Prostate gland (tissue), 2 donors: Measurements from ENCODE around the gene NAPB. TPM values are rescaled to one million over a fixed set of nuclear protein-coding genes. Genes with fewer than 3 reads are reported as not detected.

Experiments
- DNase-seq: peaks from one replicate; pipeline ENCODE4 v3.0.0-alpha.2; 2019; ENCODE audit warnings: low spot score
- H3K27ac ChIP-seq, 2 donors: fragments of 200-600 bp; sonication (generic); 2 replicates each; pipeline ENCODE4 v1.5.1; 2017 to 2019
- H3K27me3 ChIP-seq: fragments of 200-600 bp; sonication (generic); replicated peaks from 2 replicates; pipeline ENCODE4 v1.5.1; 2019; ENCODE audit not compliant: insufficient read depth
- H3K36me3 ChIP-seq, 2 donors: fragments of 200-600 bp; sonication (generic); 1 replicate in 1 of 2; 2 replicates in 1 of 2; pipeline versions ENCODE4 v1.5.1 to v1.8.1; 2017 to 2019
- H3K4me1 ChIP-seq: fragments of 200-600 bp; sonication (generic); replicated peaks from 2 replicates; pipeline ENCODE4 v1.5.1; 2019
- H3K4me3 ChIP-seq, 2 donors: fragments of 200-600 bp; sonication (generic); 2 replicates each; pipeline ENCODE4 v1.5.1; 2017 to 2019
- H3K9me3 ChIP-seq: fragments of 200-600 bp; sonication (generic); 2 replicates; pipeline ENCODE4 v1.5.1; 2017
- POLR2A ChIP-seq: fragments of 450-650 bp; IDR thresholded peaks from one replicate; pipeline ENCODE4 v1.6.1; 2016; ENCODE audit warnings: antibody characterized with exemption, mild to moderate bottlenecking
- POLR2AphosphoS5 ChIP-seq: sonication (generic); formaldehyde crosslinking; IDR thresholded peaks from one replicate; pipeline ENCODE4 v1.6.1; 2017; ENCODE audit warnings: antibody characterized with exemption
- WGBS: methylation state at CpG from one replicate; pipeline ENCODE4 v1.1.5; 2018; 5-methylcytosine and 5-hydroxymethylcytosine counted together
- intact Hi-C: fragments of 100-400 bp; cut with DNase I; formaldehyde crosslinking; loops from one replicate; pipeline ENCODE4 v1.14.2; 2022
- total RNA-seq, 2 donors: library from RNA; depleted of rRNA; stranded (reverse); fragments of >200 nt; gene quantifications; one replicate each; pipeline ENCODE4 v1.1.0, GENCODE V29; 2016
- TF ChIP-seq, protein P1 (sequence below), 4 experiments: fragments of 200-600 bp in 2 of 4; fragments of 450-650 bp in 2 of 4; sonication (generic) in 2 of 4; IDR thresholded peaks; 1 replicate in 3 of 4; 2 replicates in 1 of 4; pipeline ENCODE4 v1.5.1; 2016 to 2019; ENCODE audit warnings: antibody characterized with exemption in 4 of 4, mild to moderate bottlenecking in 2 of 4, moderate library complexity in 2 of 4

NAPB gene
- total RNA-seq, 2 donors from 2014 or later: 8.1 to 24.3 TPM

DNA sequence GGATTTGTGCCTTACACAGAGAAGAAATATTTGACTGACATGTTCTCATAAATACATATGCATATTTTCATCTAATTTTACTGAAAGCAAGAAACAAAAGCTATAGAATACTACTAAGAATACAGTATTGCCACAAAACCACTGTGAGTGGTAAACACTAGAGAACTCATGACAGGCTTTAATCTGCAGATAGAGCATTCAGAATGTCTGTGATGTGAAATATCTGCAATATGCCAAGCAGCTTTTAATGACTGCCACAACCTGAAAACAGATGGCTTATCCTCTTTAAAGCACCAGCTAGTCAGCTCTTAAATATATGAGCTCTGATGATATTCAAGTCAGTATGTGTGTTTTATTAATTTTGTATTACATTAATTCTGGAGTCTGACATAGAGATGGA lies 3.4 kb downstream of the NAPB start:
- intact Hi-C loops: no loop called here
- no peak for TF ChIP-seq POLR2A
- no peak for TF ChIP-seq POLR2AphosphoS5
- TF ChIP-seq, protein P1, sequence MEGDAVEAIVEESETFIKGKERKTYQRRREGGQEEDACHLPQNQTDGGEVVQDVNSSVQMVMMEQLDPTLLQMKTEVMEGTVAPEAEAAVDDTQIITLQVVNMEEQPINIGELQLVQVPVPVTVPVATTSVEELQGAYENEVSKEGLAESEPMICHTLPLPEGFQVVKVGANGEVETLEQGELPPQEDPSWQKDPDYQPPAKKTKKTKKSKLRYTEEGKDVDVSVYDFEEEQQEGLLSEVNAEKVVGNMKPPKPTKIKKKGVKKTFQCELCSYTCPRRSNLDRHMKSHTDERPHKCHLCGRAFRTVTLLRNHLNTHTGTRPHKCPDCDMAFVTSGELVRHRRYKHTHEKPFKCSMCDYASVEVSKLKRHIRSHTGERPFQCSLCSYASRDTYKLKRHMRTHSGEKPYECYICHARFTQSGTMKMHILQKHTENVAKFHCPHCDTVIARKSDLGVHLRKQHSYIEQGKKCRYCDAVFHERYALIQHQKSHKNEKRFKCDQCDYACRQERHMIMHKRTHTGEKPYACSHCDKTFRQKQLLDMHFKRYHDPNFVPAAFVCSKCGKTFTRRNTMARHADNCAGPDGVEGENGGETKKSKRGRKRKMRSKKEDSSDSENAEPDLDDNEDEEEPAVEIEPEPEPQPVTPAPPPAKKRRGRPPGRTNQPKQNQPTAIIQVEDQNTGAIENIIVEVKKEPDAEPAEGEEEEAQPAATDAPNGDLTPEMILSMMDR (IDR thresholded peaks at IDR 0.05): no peak
- Histone ChIP-seq H3K4me1 (peaks cover 4% of the 10 kb centered on the region), H3K36me3 (no peaks in the 10 kb centered on the region), H3K4me3 (no peak overlapping the region), H3K27ac (no peak overlapping the region), H3K27me3 (no peaks in the 10 kb centered on the region), H3K9me3 (no peaks in the 10 kb centered on the region)
- no peak for DNase-seq

GRCh38 chr20:23415959-23416583 lies 5.2 kb downstream of the NAPB start:
- intact Hi-C loops: no loop called here
- TF ChIP-seq POLR2AphosphoS5: no peak
- WGBS: 73% methylated on average over 6 of the region's 6 CpGs

GRCh38 chr20:23415555-23415954 lies 5.7 kb downstream of the NAPB start:
- no peaks in the 10 kb centered on the region for H3K27me3 ChIP-seq
- peaks cover 4% of the 10 kb centered on the region for H3K4me1 ChIP-seq
- DNase-seq: no peak
- H3K9me3 ChIP-seq: no peaks in the 10 kb centered on the region
- intact Hi-C loops: no loop called here
- H3K27ac ChIP-seq: no peak overlapping the region
- H3K4me3 ChIP-seq: no peak overlapping the region
- 71% methylated on average over 5 of the region's 5 CpGs for WGBS
- TF ChIP-seq POLR2AphosphoS5 (no peak), POLR2A (no peak)
- TF ChIP-seq, protein P1 (IDR thresholded peaks at IDR 0.05): no peak
- no peaks in the 10 kb centered on the region for H3K36me3 ChIP-seq

More at GRCh38 chr20:23415959-23416583, 5.2 kb downstream of the NAPB start:
- Histone ChIP-seq H3K27ac (no peak overlapping the region), H3K4me1 (peaks cover 4% of the 10 kb centered on the region), H3K27me3 (no peaks in the 10 kb centered on the region), H3K36me3 (no peaks in the 10 kb centered on the region), H3K4me3 (no peak overlapping the region), H3K9me3 (no peaks in the 10 kb centered on the region)
- DNase-seq: no peak

DNA sequence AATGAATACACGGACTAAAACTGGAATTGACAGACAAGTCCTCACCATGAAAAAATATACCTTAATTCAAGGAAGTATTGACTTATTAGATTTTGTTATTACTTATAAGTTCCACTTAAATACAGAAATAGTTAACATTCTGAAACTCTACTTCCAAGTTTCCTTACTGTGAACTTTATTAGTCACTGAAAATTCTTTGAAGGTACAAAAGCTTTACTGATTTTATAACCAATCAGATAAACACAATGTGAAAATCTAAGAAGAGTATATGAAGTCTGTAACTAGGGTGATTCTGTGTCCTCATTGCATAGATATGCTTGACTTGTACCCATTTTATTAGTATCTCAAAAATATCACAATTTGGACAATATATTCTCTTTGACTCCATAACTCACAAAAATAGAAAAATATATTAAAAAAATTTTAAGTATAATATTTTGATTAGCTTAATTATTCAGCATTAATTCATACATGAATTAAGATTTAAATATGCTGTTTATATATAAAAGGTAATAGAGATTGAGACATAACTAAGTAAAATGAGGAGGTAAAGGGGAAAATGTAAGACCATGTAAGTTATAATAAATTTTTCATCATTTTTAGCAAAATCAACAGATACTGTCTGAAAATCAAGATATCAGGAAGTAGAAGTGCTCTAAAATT lies 6.6 kb downstream of the NAPB start:
- WGBS: 76% methylated on average over 1 of the region's 1 CpG
- H3K27me3 ChIP-seq: no peaks in the 10 kb centered on the region
- intact Hi-C loops: no loop called here
- no peak overlapping the region for H3K4me3 ChIP-seq
- no peak overlapping the region for H3K27ac ChIP-seq
- no peak for DNase-seq
- no peaks in the 10 kb centered on the region for H3K36me3 ChIP-seq
- H3K4me1 ChIP-seq: peaks cover 2% of the 10 kb centered on the region
- TF ChIP-seq POLR2AphosphoS5 (no peak), POLR2A (no peak)
- TF ChIP-seq, protein P1 (IDR thresholded peaks at IDR 0.05): no peak
- H3K9me3 ChIP-seq: no peaks in the 10 kb centered on the region

DNA sequence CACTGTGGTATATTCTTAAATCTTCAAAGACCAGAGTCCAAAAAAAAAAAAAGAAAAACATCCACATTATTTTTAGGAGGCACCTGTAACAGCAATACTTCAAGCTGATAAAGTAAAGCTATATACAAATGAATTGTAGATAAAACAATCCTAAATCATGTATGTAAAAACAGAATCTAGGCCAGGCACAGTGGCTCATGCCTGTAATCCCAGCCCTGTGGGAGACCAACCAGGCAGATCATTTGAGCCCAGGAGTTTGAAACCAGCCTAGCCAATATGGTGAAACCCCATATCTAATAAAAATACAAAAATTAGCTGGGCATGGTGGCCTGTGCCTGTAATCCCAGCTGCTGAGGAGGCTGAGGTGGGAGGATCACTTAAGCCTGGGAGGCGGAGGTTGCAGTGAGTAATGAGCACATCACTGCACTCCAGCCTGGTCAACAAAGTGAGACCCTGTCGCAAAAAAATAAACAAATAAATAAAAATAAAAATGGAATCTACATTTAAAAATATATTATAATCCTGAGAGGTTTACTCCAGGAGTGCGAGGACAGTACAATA lies 7.3 kb downstream of the NAPB start:
- no peaks in the 10 kb centered on the region for H3K4me1 ChIP-seq
- intact Hi-C loops: no loop called here

More for the DNA sequence above, 7.3 kb downstream of the NAPB start:
- 100% methylated on average over 3 of the region's 3 CpGs for WGBS
- Histone ChIP-seq H3K36me3 (no peaks in the 10 kb centered on the region), H3K4me3 (no peak overlapping the region), H3K27me3 (no peaks in the 10 kb centered on the region), H3K9me3 (no peaks in the 10 kb centered on the region), H3K27ac (no peak overlapping the region)
- TF ChIP-seq, protein P1 (IDR thresholded peaks at IDR 0.05): no peak
- TF ChIP-seq POLR2A (no peak), POLR2AphosphoS5 (no peak)
- DNase-seq: no peak
